ENCODE data around the gene PRDM7. TPM values are rescaled to one million over a fixed set of nuclear protein-coding genes. Genes with fewer than 3 reads are reported as not detected.
"Not testable (repeated sequence)": the region's sequence is repeated elsewhere in the genome, so short reads cannot be mapped to it uniquely, and the experiment has no call there.

The PRDM7 gene
- total RNA-seq, 1 experiment from 2014 or later, result not detected

DNA sequence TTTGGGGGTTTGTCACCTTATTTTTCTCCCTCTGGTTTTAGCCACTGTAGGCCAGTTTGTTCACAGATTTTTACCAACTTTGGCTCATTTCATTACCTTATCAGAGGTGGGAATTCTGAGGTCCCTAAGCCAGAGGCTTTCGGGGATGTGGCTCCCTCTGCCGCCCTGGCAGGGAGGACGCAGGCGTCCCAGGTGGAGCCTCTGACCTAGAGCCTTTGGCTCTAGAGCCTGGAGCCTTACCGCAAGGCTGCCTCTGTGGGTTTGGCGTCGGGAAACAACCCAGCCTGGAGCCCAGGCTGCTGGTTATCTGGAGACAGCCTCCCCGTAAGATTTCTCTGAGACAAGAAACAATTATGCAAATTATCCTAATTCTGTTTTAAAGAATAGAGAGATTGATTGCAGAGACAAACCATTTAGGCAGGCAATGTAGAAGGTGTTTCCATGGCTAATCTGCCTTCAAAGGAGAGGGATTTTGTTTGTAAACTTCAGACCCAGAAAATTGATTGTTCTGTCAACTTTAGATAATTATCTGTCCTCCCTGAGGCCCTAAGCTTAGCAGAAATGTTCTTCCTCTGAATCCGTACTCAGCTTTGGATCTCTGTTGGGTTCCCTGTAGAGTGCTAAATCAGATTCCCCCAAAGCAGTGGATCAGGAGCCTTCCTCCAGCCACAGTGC, 20.0 kb upstream of the PRDM7 start:
- H3K23ac ChIP-seq (ENCODE audit: insufficient read length, low read depth, low read length); H3K4me3 Mint-ChIP-seq; H3T11ph ChIP-seq (ENCODE audit: low read length); H3K4me1 ChIP-seq (ENCODE audit: insufficient read depth, low read length); H4K20me1 ChIP-seq (ENCODE audit: control insufficient read depth, insufficient read depth, insufficient read length); H3K27me3 Mint-ChIP-seq (ENCODE audit: low read depth); H2BK15ac ChIP-seq (ENCODE audit: low read depth, low read length); H3K4ac ChIP-seq (ENCODE audit: low read depth, low read length); H3K23me2 ChIP-seq (ENCODE audit: insufficient read length, low read depth, low read length, poor library complexity, severe bottlenecking); H3K79me1 ChIP-seq (ENCODE audit: insufficient read depth, low read depth, low read length, poor library complexity, severe bottlenecking); H3K36me3 Mint-ChIP-seq (ENCODE audit: insufficient read depth in 1 of 3, low read depth in 3 of 3); H4K8ac ChIP-seq (replicated peaks; ENCODE audit: insufficient read length, low read depth, low read length); H2BK12ac ChIP-seq (ENCODE audit: insufficient read length, low read depth, low read length); H3K9me3 Mint-ChIP-seq; H3K4me2 ChIP-seq (ENCODE audit: insufficient read depth, insufficient read length, low read length); H3K14ac ChIP-seq (ENCODE audit: insufficient read depth, low read length); H3K56ac ChIP-seq (ENCODE audit: insufficient read length, low read depth, low read length); H2BK120ac ChIP-seq (ENCODE audit: low read depth, low read length, poor library complexity, severe bottlenecking); H3K27ac ChIP-seq (ENCODE audit: insufficient read length, low read depth, low read length); H3K79me2 ChIP-seq (ENCODE audit: insufficient read depth, low read length); H2BK20ac ChIP-seq (ENCODE audit: low read depth, low read length, poor library complexity, severe bottlenecking); H3K27ac Mint-ChIP-seq; H3K9ac ChIP-seq (ENCODE audit: extremely low read depth, insufficient read length, low read length); H2BK5ac ChIP-seq (ENCODE audit: insufficient read length, low read length); H4K5ac ChIP-seq (ENCODE audit: insufficient read length, low read depth, low read length); H3K9me3 ChIP-seq (ENCODE audit: control insufficient read depth, low read depth, low read length); H2AK5ac ChIP-seq (ENCODE audit: insufficient read length, low read length); H4K91ac ChIP-seq (ENCODE audit: insufficient read length, low read depth, low read length); H2AFZ ChIP-seq (ENCODE audit: low read length); H3K18ac ChIP-seq (ENCODE audit: insufficient read length, low read depth, low read length); H3K27me3 ChIP-seq (ENCODE audit: insufficient read depth, low read length): not testable (repeated sequence)
- peak; percentile 48 for DNase-seq
- TF ChIP-seq, protein P1, sequence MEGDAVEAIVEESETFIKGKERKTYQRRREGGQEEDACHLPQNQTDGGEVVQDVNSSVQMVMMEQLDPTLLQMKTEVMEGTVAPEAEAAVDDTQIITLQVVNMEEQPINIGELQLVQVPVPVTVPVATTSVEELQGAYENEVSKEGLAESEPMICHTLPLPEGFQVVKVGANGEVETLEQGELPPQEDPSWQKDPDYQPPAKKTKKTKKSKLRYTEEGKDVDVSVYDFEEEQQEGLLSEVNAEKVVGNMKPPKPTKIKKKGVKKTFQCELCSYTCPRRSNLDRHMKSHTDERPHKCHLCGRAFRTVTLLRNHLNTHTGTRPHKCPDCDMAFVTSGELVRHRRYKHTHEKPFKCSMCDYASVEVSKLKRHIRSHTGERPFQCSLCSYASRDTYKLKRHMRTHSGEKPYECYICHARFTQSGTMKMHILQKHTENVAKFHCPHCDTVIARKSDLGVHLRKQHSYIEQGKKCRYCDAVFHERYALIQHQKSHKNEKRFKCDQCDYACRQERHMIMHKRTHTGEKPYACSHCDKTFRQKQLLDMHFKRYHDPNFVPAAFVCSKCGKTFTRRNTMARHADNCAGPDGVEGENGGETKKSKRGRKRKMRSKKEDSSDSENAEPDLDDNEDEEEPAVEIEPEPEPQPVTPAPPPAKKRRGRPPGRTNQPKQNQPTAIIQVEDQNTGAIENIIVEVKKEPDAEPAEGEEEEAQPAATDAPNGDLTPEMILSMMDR (conservative IDR thresholded peaks at IDR 0.05), result peak; percentile 54
- H3K4me1 Mint-ChIP-seq, result peaks cover 14 to 24% of the 10 kb centered on the region in 2 experiments
- WGBS (ENCODE audit: extremely low coverage, insufficient read length, low lambda C conversion rate), result no CpG with 5 or more reads among the region's 9 CpGs

DNA sequence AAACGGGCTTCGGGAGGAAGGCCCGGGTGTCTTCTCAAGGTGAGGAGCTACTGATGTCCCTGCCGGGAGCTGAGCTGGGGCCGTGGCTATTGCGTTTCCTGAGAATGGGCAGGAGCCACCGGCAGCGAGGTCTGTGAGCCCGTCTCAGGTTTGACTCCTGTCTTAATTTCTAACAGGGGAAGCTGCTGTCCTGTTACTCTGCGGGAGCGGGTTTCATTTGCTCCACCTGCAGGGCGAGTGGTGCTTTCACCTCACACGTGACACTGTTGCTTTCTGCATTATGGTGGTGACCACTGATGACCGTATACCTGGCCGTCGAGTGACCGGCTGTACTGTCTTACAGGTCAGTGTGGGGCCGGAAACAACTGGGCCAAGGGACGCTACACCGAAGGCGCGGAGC, 17.7 kb upstream of the PRDM7 start:
- peaks cover 11 to 20% of the 10 kb centered on the region in 2 experiments for H3K4me1 Mint-ChIP-seq
- not testable (repeated sequence) for H3K9me3 Mint-ChIP-seq; H3K36me3 Mint-ChIP-seq (ENCODE audit: insufficient read depth in 1 of 3, low read depth in 3 of 3)

More for the DNA sequence above, 17.7 kb upstream of the PRDM7 start:
- not testable (repeated sequence) for H3K23me2 ChIP-seq (ENCODE audit: insufficient read length, low read depth, low read length, poor library complexity, severe bottlenecking); H3K9ac ChIP-seq (ENCODE audit: extremely low read depth, insufficient read length, low read length); H3K27ac Mint-ChIP-seq; H2BK12ac ChIP-seq (ENCODE audit: insufficient read length, low read depth, low read length); H2BK5ac ChIP-seq (ENCODE audit: insufficient read length, low read length); H3K23ac ChIP-seq (ENCODE audit: insufficient read length, low read depth, low read length); H3K4me1 ChIP-seq (ENCODE audit: insufficient read depth, low read length); H3K4me2 ChIP-seq (ENCODE audit: insufficient read depth, insufficient read length, low read length); H3K9me3 ChIP-seq (ENCODE audit: control insufficient read depth, low read depth, low read length); H4K20me1 ChIP-seq (ENCODE audit: control insufficient read depth, insufficient read depth, insufficient read length); H3K27me3 Mint-ChIP-seq (ENCODE audit: low read depth); H3K27ac ChIP-seq (ENCODE audit: insufficient read length, low read depth, low read length); H2BK120ac ChIP-seq (ENCODE audit: low read depth, low read length, poor library complexity, severe bottlenecking); H4K8ac ChIP-seq (replicated peaks; ENCODE audit: insufficient read length, low read depth, low read length); H3K79me1 ChIP-seq (ENCODE audit: insufficient read depth, low read depth, low read length, poor library complexity, severe bottlenecking); H4K91ac ChIP-seq (ENCODE audit: insufficient read length, low read depth, low read length); H3K27me3 ChIP-seq (ENCODE audit: insufficient read depth, low read length); H2BK20ac ChIP-seq (ENCODE audit: low read depth, low read length, poor library complexity, severe bottlenecking); H3T11ph ChIP-seq (ENCODE audit: low read length); H3K14ac ChIP-seq (ENCODE audit: insufficient read depth, low read length); H3K4ac ChIP-seq (ENCODE audit: low read depth, low read length); H2AK5ac ChIP-seq (ENCODE audit: insufficient read length, low read length); H3K4me3 Mint-ChIP-seq; H2BK15ac ChIP-seq (ENCODE audit: low read depth, low read length); H3K18ac ChIP-seq (ENCODE audit: insufficient read length, low read depth, low read length); H2AFZ ChIP-seq (ENCODE audit: low read length); H3K79me2 ChIP-seq (ENCODE audit: insufficient read depth, low read length); H4K5ac ChIP-seq (ENCODE audit: insufficient read length, low read depth, low read length); H3K56ac ChIP-seq (ENCODE audit: insufficient read length, low read depth, low read length)
- peak; percentile 45 for DNase-seq
- no CpG with 5 or more reads among the region's 22 CpGs for WGBS (ENCODE audit: extremely low coverage, insufficient read length, low lambda C conversion rate)

Data from H9 (cell line).